HFFc6 (cell line): Measurements from ENCODE around the gene MLLT3. TPM values are rescaled to one million over a fixed set of nuclear protein-coding genes. Genes with fewer than 3 reads are reported as not detected.

Experiments
- DNase-seq: peaks from one replicate; pipeline ENCODE4 v3.0.0-alpha.2; 2018
- H3K27ac Mint-ChIP-seq: 2 replicates; pipeline ENCODE4 v1.8.0; 2020; ENCODE audit warnings: mild to moderate bottlenecking, mixed read lengths
- H3K27me3 Mint-ChIP-seq: 2 replicates; pipeline ENCODE4 v1.8.0; 2021; ENCODE audit warnings: mild to moderate bottlenecking, moderate library complexity, mixed read lengths; ENCODE audit not compliant: insufficient read depth
- H3K36me3 Mint-ChIP-seq: 2 replicates; pipeline ENCODE4 v1.8.0; 2021; ENCODE audit warnings: low read depth, mixed read lengths
- H3K4me1 Mint-ChIP-seq: 2 replicates; pipeline ENCODE4 v1.8.0; 2020; ENCODE audit warnings: low read depth, mixed read lengths
- H3K4me3 Mint-ChIP-seq: 2 replicates; pipeline ENCODE4 v1.8.0; 2020; ENCODE audit warnings: mild to moderate bottlenecking, moderate library complexity, mixed read lengths
- H3K9me3 Mint-ChIP-seq: 2 replicates; pipeline ENCODE4 v1.8.0; 2020; ENCODE audit warnings: mild to moderate bottlenecking, mixed read lengths
- total RNA-seq, 6 experiments: library from RNA; stranded (reverse); fragmentation: NEBNext Ultra II Directional; extraction: Animal tissue kit (Norgen Biotek cat#: 25700); gene quantifications; 2 replicates in 1 of 6; 3 replicates in 5 of 6; pipeline ENCODE4 v1.2.3, GENCODE V29; 2021
- TF ChIP-seq, protein P1 (sequence below): fragments of 200-600 bp; sonication (generic); IDR thresholded peaks from 2 replicates; pipeline ENCODE4 v1.5.0; 2021; ENCODE audit warnings: antibody characterized with exemption, mild to moderate bottlenecking

MLLT3 gene
- total RNA-seq, 6 experiments from 2014 or later: 23.1 to 27.5 (median 24.7) TPM

DNA sequence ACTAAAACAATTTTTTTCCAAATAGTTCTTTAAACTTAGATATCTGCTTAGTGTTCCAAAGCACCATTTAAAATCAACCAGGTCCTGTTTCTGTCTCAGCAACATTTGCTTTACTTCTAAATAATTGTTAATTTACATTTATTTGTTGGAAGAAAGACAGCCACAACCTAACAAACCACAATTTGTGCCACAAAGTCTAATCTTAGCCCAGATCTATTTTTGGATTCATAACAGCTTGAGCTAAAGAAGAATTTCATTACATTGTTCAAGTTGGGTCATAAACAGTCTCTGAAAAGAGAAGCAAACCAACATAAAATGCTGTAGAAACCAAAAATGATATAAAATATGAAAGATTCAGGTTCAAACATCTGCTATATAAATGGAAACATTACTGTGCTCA lies 24.4 kb downstream of the MLLT3 start:
- TF ChIP-seq, protein P1, sequence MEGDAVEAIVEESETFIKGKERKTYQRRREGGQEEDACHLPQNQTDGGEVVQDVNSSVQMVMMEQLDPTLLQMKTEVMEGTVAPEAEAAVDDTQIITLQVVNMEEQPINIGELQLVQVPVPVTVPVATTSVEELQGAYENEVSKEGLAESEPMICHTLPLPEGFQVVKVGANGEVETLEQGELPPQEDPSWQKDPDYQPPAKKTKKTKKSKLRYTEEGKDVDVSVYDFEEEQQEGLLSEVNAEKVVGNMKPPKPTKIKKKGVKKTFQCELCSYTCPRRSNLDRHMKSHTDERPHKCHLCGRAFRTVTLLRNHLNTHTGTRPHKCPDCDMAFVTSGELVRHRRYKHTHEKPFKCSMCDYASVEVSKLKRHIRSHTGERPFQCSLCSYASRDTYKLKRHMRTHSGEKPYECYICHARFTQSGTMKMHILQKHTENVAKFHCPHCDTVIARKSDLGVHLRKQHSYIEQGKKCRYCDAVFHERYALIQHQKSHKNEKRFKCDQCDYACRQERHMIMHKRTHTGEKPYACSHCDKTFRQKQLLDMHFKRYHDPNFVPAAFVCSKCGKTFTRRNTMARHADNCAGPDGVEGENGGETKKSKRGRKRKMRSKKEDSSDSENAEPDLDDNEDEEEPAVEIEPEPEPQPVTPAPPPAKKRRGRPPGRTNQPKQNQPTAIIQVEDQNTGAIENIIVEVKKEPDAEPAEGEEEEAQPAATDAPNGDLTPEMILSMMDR: no peak
- Mint-ChIP-seq H3K27ac (peak overlapping the region; percentile 65), H3K27me3 (no peaks in the 10 kb centered on the region), H3K36me3 (no peaks in the 10 kb centered on the region), H3K4me3 (peak overlapping the region; percentile 55), H3K9me3 (no peaks in the 10 kb centered on the region), H3K4me1 (peaks cover 81% of the 10 kb centered on the region)
- DNase-seq: no peak

DNA sequence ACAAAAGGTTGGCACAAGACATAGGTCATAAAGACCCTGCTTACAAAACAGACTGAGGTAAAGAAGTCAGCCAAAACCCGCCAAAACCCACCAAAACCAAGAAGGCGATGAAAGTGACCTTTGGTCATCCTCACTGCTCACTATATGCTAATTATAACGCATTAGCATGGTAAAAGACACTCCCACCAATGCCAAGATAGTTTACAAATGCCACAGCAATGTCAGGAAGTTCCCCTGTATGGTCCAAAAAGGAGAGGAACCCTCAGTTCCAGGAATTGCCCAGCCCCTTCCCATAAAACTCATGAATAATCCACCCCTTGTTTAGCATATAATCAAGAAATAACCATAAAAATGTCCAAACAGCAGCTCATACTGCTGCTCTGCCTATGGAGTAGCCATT lies 27.7 kb downstream of the MLLT3 start:
- Mint-ChIP-seq H3K27me3 (no peaks in the 10 kb centered on the region), H3K4me1 (peaks cover 69% of the 10 kb centered on the region), H3K9me3 (no peaks in the 10 kb centered on the region), H3K27ac (peak overlapping the region; percentile 79), H3K4me3 (no peak overlapping the region), H3K36me3 (no peaks in the 10 kb centered on the region)
- TF ChIP-seq, protein P1: no peak
- DNase-seq: no peak

DNA sequence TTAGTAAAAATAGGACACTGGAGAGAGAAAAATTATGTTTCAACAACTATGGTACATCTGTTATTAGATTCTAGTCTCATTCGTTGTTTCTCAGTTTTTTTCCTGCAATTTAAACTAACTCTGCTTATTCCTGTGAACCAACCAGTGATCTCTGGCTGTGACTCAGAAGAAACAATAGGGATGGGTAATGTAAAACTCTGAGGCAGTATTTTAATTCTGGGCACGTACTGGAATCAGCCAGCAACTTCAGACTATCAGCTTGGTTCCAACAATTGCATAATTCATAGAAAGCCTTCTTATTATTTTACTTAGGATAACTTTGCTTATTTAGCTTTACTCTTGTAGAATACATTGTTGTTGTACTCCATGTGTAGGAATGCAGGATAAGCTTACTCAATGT lies 28.8 kb downstream of the MLLT3 start:
- TF ChIP-seq, protein P1: no peak
- peak; percentile 62 for DNase-seq
- H3K27ac Mint-ChIP-seq: peak overlapping the region; percentile 79
- no peaks in the 10 kb centered on the region for H3K27me3 Mint-ChIP-seq
- no peaks in the 10 kb centered on the region for H3K9me3 Mint-ChIP-seq
- peak overlapping the region; percentile 69 for H3K4me3 Mint-ChIP-seq
- H3K36me3 Mint-ChIP-seq: no peaks in the 10 kb centered on the region
- peaks cover 59% of the 10 kb centered on the region for H3K4me1 Mint-ChIP-seq

DNA sequence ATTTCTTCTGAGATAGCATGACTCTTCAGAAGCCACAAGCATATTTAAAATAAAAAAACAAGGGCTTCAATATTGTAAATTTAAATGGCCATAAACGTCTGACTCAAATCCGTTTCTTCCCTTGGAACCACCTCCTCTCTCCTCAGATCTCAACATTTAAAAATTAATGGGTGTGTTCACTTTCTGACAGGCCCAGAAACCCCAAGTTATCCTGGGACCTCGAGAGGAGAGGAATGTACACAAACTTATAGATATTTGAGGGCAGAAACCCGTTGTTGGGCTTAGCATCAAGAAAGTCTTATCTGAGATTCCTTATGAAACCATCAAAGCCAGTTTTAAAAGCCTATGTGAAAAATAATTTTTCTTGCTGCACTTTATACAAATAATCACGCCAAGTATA lies 29.2 kb downstream of the MLLT3 start:
- TF ChIP-seq, protein P1: no peak
- peak overlapping the region; percentile 79 for H3K27ac Mint-ChIP-seq
- no peaks in the 10 kb centered on the region for H3K27me3 Mint-ChIP-seq
- H3K4me3 Mint-ChIP-seq: peak overlapping the region; percentile 69
- no peaks in the 10 kb centered on the region for H3K36me3 Mint-ChIP-seq
- peaks cover 54% of the 10 kb centered on the region for H3K4me1 Mint-ChIP-seq
- no peaks in the 10 kb centered on the region for H3K9me3 Mint-ChIP-seq
- no peak for DNase-seq

DNA sequence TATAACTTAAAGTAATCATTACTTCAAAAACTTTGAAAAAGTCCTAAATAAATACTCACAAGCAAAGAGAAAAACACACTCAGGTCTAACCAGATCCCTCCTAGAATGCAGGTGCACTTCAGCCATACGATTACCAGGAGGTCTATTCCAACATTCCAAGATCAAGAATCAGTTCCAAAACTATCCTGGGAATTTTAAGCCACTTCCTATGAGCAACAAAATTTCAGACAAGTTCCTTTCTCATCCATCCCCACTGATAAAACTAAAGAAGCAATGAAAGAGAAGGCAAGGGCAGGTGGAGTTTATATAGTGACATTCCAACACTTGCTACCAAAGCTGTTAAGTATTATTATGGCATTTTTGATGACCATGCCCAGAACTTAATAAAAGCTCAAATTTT lies 29.6 kb downstream of the MLLT3 start:
- Mint-ChIP-seq H3K27me3 (no peaks in the 10 kb centered on the region), H3K36me3 (no peaks in the 10 kb centered on the region), H3K9me3 (no peaks in the 10 kb centered on the region), H3K4me1 (peaks cover 50% of the 10 kb centered on the region), H3K27ac (peak overlapping the region; percentile 79), H3K4me3 (peak overlapping the region; percentile 69; the same call in 1 of the 2 replicates)
- TF ChIP-seq, protein P1: no peak
- no peak for DNase-seq

DNA sequence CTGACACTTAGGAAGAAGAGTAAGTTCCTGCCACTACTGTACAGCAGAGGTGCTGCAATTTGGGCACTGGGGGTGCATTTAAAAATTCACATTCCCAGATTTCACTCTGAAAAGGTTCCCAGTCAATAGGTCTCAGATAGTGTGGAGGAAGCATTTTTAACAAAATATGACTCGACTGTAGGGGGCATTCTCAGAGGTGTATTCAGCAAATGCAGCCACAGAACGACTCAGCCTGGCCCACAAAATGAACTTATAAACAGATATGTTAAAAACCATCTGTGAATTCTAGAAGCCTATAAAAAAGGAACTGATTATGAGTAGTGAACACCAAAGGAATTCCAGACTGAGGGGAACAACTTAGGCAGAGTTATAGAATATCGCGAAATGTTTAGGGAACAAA lies 31.1 kb downstream of the MLLT3 start:
- Mint-ChIP-seq H3K4me3 (no peak overlapping the region), H3K36me3 (no peaks in the 10 kb centered on the region), H3K27me3 (no peaks in the 10 kb centered on the region), H3K27ac (peak overlapping the region; percentile 7; the same call in 1 of the 2 replicates), H3K9me3 (no peaks in the 10 kb centered on the region), H3K4me1 (peaks cover 44% of the 10 kb centered on the region)
- DNase-seq: no peak
- TF ChIP-seq, protein P1: peak; percentile 39; the same call in 1 of the 2 replicates
